ENCODE data around the gene CLIP4. TPM values are rescaled to one million over a fixed set of nuclear protein-coding genes. Genes with fewer than 3 reads are reported as not detected.

Gene CLIP4
- total and polyA plus RNA-seq, 10 of the 15 experiments (the other 5 are each of a cell fraction or from before 2014, with no cell fraction given) = 5.5 to 34.9 (median 16.8) TPM

- TF ChIP-seq ZBTB11 (CRISPR knock-in tag; IDR thresholded peaks at IDR 0.05) (no peak), POU2F2 (IDR thresholded peaks at IDR 0.05; ENCODE audit: borderline replicate concordance, low read depth, low read length) (no peak)
Measured at GRCh38 chr2:29202819-29203495, 87.7 kb downstream of the CLIP4 start (continued).

GRCh38 chr2:29206941-29207340, 91.7 kb downstream of the CLIP4 start:
- SMC1A ChIA-PET (ENCODE audit: uncharacterized antibody, unreplicated experiment) = no interaction called here
- RAD21 ChIA-PET (ENCODE audit: unreplicated experiment) = no interaction called here
- in situ Hi-C loops (cut with MboI) = no loop called here
- Histone ChIP-seq H3K4me1 (ENCODE audit: control insufficient read depth, insufficient read depth, low read length) (no peaks in the 10 kb centered on the region), H3K9ac (ENCODE audit: control insufficient read depth, insufficient read depth, low read length) (no peak overlapping the region), H3K27me3 (replicated peaks in 1 of 2; ENCODE audit: control insufficient read depth in 2 of 2, insufficient read depth in 2 of 2, low read length in 1 of 2) (no peaks in the 10 kb centered on the region), H3K9me3 (replicated peaks; ENCODE audit: control insufficient read depth, insufficient read depth, low read length) (no peaks in the 10 kb centered on the region), H2AFZ (ENCODE audit: control insufficient read depth, low read depth, low read length) (no peak overlapping the region), H3K79me2 (ENCODE audit: control insufficient read depth, insufficient read depth, low read length) (no peaks in the 10 kb centered on the region), H3K4me3 (no peak overlapping the region), H3K4me2 (ENCODE audit: control insufficient read depth, insufficient read depth) (no peak overlapping the region), H3K36me3 (ENCODE audit: control insufficient read depth in 2 of 2, insufficient read depth in 2 of 2, low read length in 1 of 2) (no peaks in the 10 kb centered on the region), H3K27ac (ENCODE audit: control insufficient read depth, insufficient read depth) (no peak overlapping the region), H4K20me1 (ENCODE audit: control insufficient read depth, insufficient read depth) (no peaks in the 10 kb centered on the region)
- DNase-seq (ENCODE audit: low read depth, low spot score) (no peak), ATAC-seq (no peak), FAIRE-seq (no peak)
- intact Hi-C loops (cut with micrococcal nuclease; ENCODE audit: unreplicated experiment) = no loop called here
- 76% methylated on average over 5 of the region's 5 CpGs for WGBS (ENCODE audit: insufficient coverage, insufficient replicate concordance, low lambda C conversion rate, missing lambda C conversion rate)
- TF ChIP-seq SPI1 (IDR thresholded peaks at IDR 0.05; ENCODE audit: borderline replicate concordance, insufficient read depth, low read depth, low read length) = no peak
- TF ChIP-seq ZNF592 (IDR thresholded peaks at IDR 0.05) = no peak
- no peak for TF ChIP-seq NRF1 (conservative IDR thresholded peaks at IDR 0.05; ENCODE audit: low read depth, low read length)
- no peak for TF ChIP-seq HSF1 (IDR thresholded peaks at IDR 0.05; ENCODE audit: low read depth, low read length)
- POLR2A ChIA-PET = no interaction called here
- CTCF ChIA-PET = interaction anchor here (0.7 kb wide), 1 partner anchor 373 kb away, joined by 3 read pairs; no protein-coding TSS in a partner anchor
- no TSS peak for BruUV-seq (replicated peaks)

Data from GM12878 (cell line).